ENCODE data around the gene SFXN5. TPM values are rescaled to one million over a fixed set of nuclear protein-coding genes. Genes with fewer than 3 reads are reported as not detected.

SFXN5 gene
- polyA plus RNA-seq, 1 donor (not counting 4 experiments of a cell fraction or from before 2014, with no cell fraction given): 6.3 TPM

- dilution Hi-C loops (cut with MboI; ENCODE audit: extremely low pct_ligation_motif_present, low sequenced_read_pairs): no loop called here
- no peak overlapping the region for H2AFZ ChIP-seq (ENCODE audit: control insufficient read depth, low read length)
- H3K9ac ChIP-seq (ENCODE audit: control insufficient read depth, extremely low read depth, insufficient read depth, low read length): no peak overlapping the region
- peaks cover 94% of the 10 kb centered on the region for H3K79me2 ChIP-seq (ENCODE audit: control insufficient read depth, insufficient read depth, low read length)
- DNase-seq (ENCODE audit: low read depth, low spot score) (no peak), FAIRE-seq (no peak)
- TF ChIP-seq CTCF (optimal IDR thresholded peaks at IDR 0.05 in 1 of 3, IDR thresholded peaks at IDR 0.05 in 1 of 3, conservative IDR thresholded peaks at IDR 0.05 in 1 of 3; ENCODE audit: extremely low read depth in 1 of 3, insufficient read depth in 2 of 3, low read length in 3 of 3) (no peak), EZH2 (IDR thresholded peaks at IDR 0.05; ENCODE audit: low read length) (no peak)
- peaks cover 9 to 10% of the 10 kb centered on the region in 2 experiments for H3K36me3 ChIP-seq (ENCODE audit: control insufficient read depth in 2 of 2, extremely low read depth in 1 of 2, insufficient read depth in 2 of 2, low read length in 2 of 2)
- H3K4me3 ChIP-seq (ENCODE audit: control insufficient read depth in 2 of 3, extremely low read depth in 1 of 3, insufficient read depth in 2 of 3, low read depth in 1 of 3, low read length in 3 of 3): no peak overlapping the region
- H4K20me1 ChIP-seq (ENCODE audit: control insufficient read depth, extremely low read depth, insufficient read depth, low read length): peaks cover 17% of the 10 kb centered on the region
- H3K9me1 ChIP-seq (ENCODE audit: control insufficient read depth, extremely low read depth, insufficient read depth, low read length): no peaks in the 10 kb centered on the region
- H3K4me1 ChIP-seq (ENCODE audit: control insufficient read depth, extremely low read depth, insufficient read depth, low read length): peaks cover 24% of the 10 kb centered on the region
- H3K4me2 ChIP-seq (ENCODE audit: control insufficient read depth, extremely low read depth, insufficient read depth, low read depth, low read length): no peak overlapping the region
- H3K9me3 ChIP-seq (ENCODE audit: control insufficient read depth, low read depth, low read length): no peaks in the 10 kb centered on the region
- H3K27ac ChIP-seq (ENCODE audit: control insufficient read depth, insufficient read depth, low read length): no peak overlapping the region
- H3K27me3 ChIP-seq (ENCODE audit: control insufficient read depth, extremely low read depth, insufficient read depth, low read length): no peaks in the 10 kb centered on the region
These were observed 34.0 kb upstream of the SFXN5 start for GRCh38 chr2:73105511-73105971.

- peaks cover 17% of the 10 kb centered on the region for H4K20me1 ChIP-seq (ENCODE audit: control insufficient read depth, extremely low read depth, insufficient read depth, low read length)
These were observed 33.4 kb upstream of the SFXN5 start for GRCh38 chr2:73104933-73105332.

More at GRCh38 chr2:73104933-73105332, 33.4 kb upstream of the SFXN5 start:
- Histone ChIP-seq H3K9me1 (ENCODE audit: control insufficient read depth, extremely low read depth, insufficient read depth, low read length) (no peaks in the 10 kb centered on the region), H3K4me2 (ENCODE audit: control insufficient read depth, extremely low read depth, insufficient read depth, low read depth, low read length) (no peak overlapping the region), H2AFZ (ENCODE audit: control insufficient read depth, low read length) (no peak overlapping the region), H3K9me3 (ENCODE audit: control insufficient read depth, low read depth, low read length) (no peaks in the 10 kb centered on the region), H3K4me3 (ENCODE audit: control insufficient read depth in 2 of 3, extremely low read depth in 1 of 3, insufficient read depth in 2 of 3, low read depth in 1 of 3, low read length in 3 of 3) (no peak overlapping the region), H3K79me2 (ENCODE audit: control insufficient read depth, insufficient read depth, low read length) (peaks cover 91% of the 10 kb centered on the region), H3K27me3 (ENCODE audit: control insufficient read depth, extremely low read depth, insufficient read depth, low read length) (no peaks in the 10 kb centered on the region), H3K36me3 (ENCODE audit: control insufficient read depth in 2 of 2, extremely low read depth in 1 of 2, insufficient read depth in 2 of 2, low read length in 2 of 2) (peaks cover 9 to 10% of the 10 kb centered on the region in 2 experiments), H3K27ac (ENCODE audit: control insufficient read depth, insufficient read depth, low read length) (no peak overlapping the region), H3K4me1 (ENCODE audit: control insufficient read depth, extremely low read depth, insufficient read depth, low read length) (peaks cover 18% of the 10 kb centered on the region), H3K9ac (ENCODE audit: control insufficient read depth, extremely low read depth, insufficient read depth, low read length) (no peak overlapping the region)
- DNase-seq (ENCODE audit: low read depth, low spot score) (no peak), FAIRE-seq (no peak)
- TF ChIP-seq EZH2 (IDR thresholded peaks at IDR 0.05; ENCODE audit: low read length) (no peak), CTCF (optimal IDR thresholded peaks at IDR 0.05 in 1 of 3, IDR thresholded peaks at IDR 0.05 in 1 of 3, conservative IDR thresholded peaks at IDR 0.05 in 1 of 3; ENCODE audit: extremely low read depth in 1 of 3, insufficient read depth in 2 of 3, low read length in 3 of 3) (no peak)
- dilution Hi-C loops (cut with MboI; ENCODE audit: extremely low pct_ligation_motif_present, low sequenced_read_pairs): no loop called here
